Measurements from ENCODE around the gene CHN1.

CHN1 gene

GRCh38 chr2:175004980-175005732 lies at the start of gene CHN1:
TSS of gene CHN1 (minus strand) at chr2:175005381. CDS start at chr2:175004912, 469 bp downstream.
- peak; percentile 96 for DNase-seq

- DNase-seq: no peak
Observed at GRCh38 chr2:175054340-175054739, 49.2 kb upstream of the CHN1 start.

GRCh38 chr2:175049661-175050060 lies 44.5 kb upstream of the CHN1 start:
- peak; percentile 77 for DNase-seq

GRCh38 chr2:175048275-175048674 lies 43.1 kb upstream of the CHN1 start:
- DNase-seq: no peak

GRCh38 chr2:175039490-175039889 lies 34.3 kb upstream of the CHN1 start:
- DNase-seq: no peak

GRCh38 chr2:175039031-175039430 lies 33.9 kb upstream of the CHN1 start:
- no peak for DNase-seq

GRCh38 chr2:175037941-175038340 lies 32.8 kb upstream of the CHN1 start:
- DNase-seq: no peak

GRCh38 chr2:175036582-175037018 lies 31.4 kb upstream of the CHN1 start:
- peak; percentile 23 for DNase-seq

- no peak for DNase-seq
Observed at GRCh38 chr2:175035806-175036205, 30.6 kb upstream of the CHN1 start.

- DNase-seq: no peak
Observed at GRCh38 chr2:175034716-175035115, 29.5 kb upstream of the CHN1 start.

GRCh38 chr2:175030380-175031271 lies 25.4 kb upstream of the CHN1 start:
- peak; percentile 77 for DNase-seq

- no peak for DNase-seq
Observed at GRCh38 chr2:175027755-175028154, 22.6 kb upstream of the CHN1 start.

- DNase-seq: no peak
Observed at GRCh38 chr2:175026385-175026784, 21.2 kb upstream of the CHN1 start.

- DNase-seq: no peak
Observed at GRCh38 chr2:175025946-175026345, 20.8 kb upstream of the CHN1 start.

- no peak for DNase-seq
Observed at GRCh38 chr2:175025233-175025632, 20.1 kb upstream of the CHN1 start.

GRCh38 chr2:175022923-175023322 lies 17.7 kb upstream of the CHN1 start:
- peak; percentile 11 for DNase-seq

- DNase-seq: no peak
Observed at GRCh38 chr2:175019566-175020327, 14.6 kb upstream of the CHN1 start.

- no peak for DNase-seq
Observed at GRCh38 chr2:175017618-175018414, 12.6 kb upstream of the CHN1 start.

GRCh38 chr2:175015340-175015739 lies 10.2 kb upstream of the CHN1 start:
- DNase-seq: no peak

- no peak for DNase-seq
Observed at GRCh38 chr2:175012516-175012915, 7.3 kb upstream of the CHN1 start.

GRCh38 chr2:175011505-175011904 lies 6.3 kb upstream of the CHN1 start:
- DNase-seq: no peak

- DNase-seq: peak; percentile 95
Observed at GRCh38 chr2:175010848-175011254, 5.7 kb upstream of the CHN1 start.
